Measurements from ENCODE around the gene STT3B. TPM values are rescaled to one million over a fixed set of nuclear protein-coding genes. Genes with fewer than 3 reads are reported as not detected.

The STT3B gene
- total RNA-seq, 1 donor from 2014 or later = 213 TPM

DNA sequence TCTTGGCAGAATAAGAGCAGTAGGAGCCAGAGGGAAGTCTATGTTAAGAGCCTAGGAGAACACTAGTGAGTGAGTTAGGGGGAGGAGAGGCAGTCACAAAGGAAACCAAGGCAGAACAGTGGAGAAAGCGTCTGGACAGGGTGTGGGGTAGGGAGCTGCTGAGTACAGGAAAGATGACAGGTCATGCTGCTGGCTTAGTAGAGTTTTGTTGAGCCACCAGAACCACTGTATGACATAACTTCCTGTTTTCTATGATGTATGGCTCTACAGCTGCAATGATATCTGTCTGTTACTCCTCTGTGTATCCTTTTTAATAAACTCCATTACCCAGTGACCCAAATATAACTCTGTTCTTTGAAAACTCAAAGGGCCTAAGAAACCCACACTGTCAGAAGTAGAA lies 10.6 kb upstream of the STT3B start:
- Mint-ChIP-seq H3K27me3 (ENCODE audit: insufficient read depth, low read depth) (no peaks in the 10 kb centered on the region), H3K36me3 (no peaks in the 10 kb centered on the region), H3K27ac (no peak overlapping the region), H3K9me3 (no peaks in the 10 kb centered on the region), H3K4me1 (no peaks in the 10 kb centered on the region), H3K4me3 (no peak overlapping the region)
- no peaks in the 10 kb centered on the region for H3F3A ChIP-seq (ENCODE audit: low read depth)
- TF ChIP-seq, protein P1, sequence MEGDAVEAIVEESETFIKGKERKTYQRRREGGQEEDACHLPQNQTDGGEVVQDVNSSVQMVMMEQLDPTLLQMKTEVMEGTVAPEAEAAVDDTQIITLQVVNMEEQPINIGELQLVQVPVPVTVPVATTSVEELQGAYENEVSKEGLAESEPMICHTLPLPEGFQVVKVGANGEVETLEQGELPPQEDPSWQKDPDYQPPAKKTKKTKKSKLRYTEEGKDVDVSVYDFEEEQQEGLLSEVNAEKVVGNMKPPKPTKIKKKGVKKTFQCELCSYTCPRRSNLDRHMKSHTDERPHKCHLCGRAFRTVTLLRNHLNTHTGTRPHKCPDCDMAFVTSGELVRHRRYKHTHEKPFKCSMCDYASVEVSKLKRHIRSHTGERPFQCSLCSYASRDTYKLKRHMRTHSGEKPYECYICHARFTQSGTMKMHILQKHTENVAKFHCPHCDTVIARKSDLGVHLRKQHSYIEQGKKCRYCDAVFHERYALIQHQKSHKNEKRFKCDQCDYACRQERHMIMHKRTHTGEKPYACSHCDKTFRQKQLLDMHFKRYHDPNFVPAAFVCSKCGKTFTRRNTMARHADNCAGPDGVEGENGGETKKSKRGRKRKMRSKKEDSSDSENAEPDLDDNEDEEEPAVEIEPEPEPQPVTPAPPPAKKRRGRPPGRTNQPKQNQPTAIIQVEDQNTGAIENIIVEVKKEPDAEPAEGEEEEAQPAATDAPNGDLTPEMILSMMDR (IDR thresholded peaks at IDR 0.05) = no peak
- no peak for TF ChIP-seq EZH2 (IDR thresholded peaks at IDR 0.05)
- no peak overlapping the region for H2AFZ ChIP-seq (replicated peaks)
- no peaks in the 10 kb centered on the region for H4K20me1 ChIP-seq (ENCODE audit: low read depth)
- H3K4me2 ChIP-seq = no peak overlapping the region
- no peaks in the 10 kb centered on the region for H3K4me1 ChIP-seq
- no peaks in the 10 kb centered on the region for H3K79me2 ChIP-seq (ENCODE audit: low read depth)
- no peak overlapping the region for H3K4me3 ChIP-seq
- H3K9ac ChIP-seq = no peak overlapping the region
- no peaks in the 10 kb centered on the region for H3K36me3 ChIP-seq
- no peaks in the 10 kb centered on the region for H3K27me3 ChIP-seq
- no peak overlapping the region for H3K27ac ChIP-seq
- DNase-seq (ENCODE audit: low spot score) = no peak
- H3K9me3 ChIP-seq (ENCODE audit: low read depth) = no peaks in the 10 kb centered on the region

DNA sequence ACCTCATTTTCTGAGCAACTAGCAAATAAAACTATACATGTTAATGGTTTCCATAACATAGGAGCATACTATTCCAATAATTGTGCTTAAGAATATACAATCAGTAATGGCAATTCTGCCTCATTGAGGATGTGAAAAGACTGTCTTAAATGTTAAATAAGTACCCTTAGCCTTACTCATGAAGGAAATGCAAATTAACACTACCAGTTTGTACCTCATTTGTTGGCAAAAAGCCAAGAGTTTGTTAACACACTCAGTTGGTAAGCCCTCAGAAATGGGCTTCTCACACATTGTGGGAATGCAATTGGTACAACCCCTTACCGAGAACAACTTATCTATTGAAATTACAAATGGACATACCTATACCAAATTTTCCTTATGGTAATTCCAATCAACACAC lies 9.2 kb upstream of the STT3B start:
- Mint-ChIP-seq H3K36me3 (no peaks in the 10 kb centered on the region), H3K27me3 (ENCODE audit: insufficient read depth, low read depth) (no peaks in the 10 kb centered on the region), H3K4me3 (no peak overlapping the region), H3K9me3 (no peaks in the 10 kb centered on the region), H3K4me1 (no peaks in the 10 kb centered on the region), H3K27ac (no peak overlapping the region)
- Histone ChIP-seq H3K9me3 (ENCODE audit: low read depth) (no peaks in the 10 kb centered on the region), H3K36me3 (no peaks in the 10 kb centered on the region), H3K27me3 (no peaks in the 10 kb centered on the region), H4K20me1 (ENCODE audit: low read depth) (no peaks in the 10 kb centered on the region), H3F3A (ENCODE audit: low read depth) (no peaks in the 10 kb centered on the region), H3K4me1 (no peaks in the 10 kb centered on the region), H3K79me2 (ENCODE audit: low read depth) (no peaks in the 10 kb centered on the region), H3K4me2 (no peak overlapping the region), H2AFZ (replicated peaks) (no peak overlapping the region), H3K9ac (no peak overlapping the region), H3K27ac (no peak overlapping the region), H3K4me3 (no peak overlapping the region)
- TF ChIP-seq EZH2phosphoT487 (IDR thresholded peaks at IDR 0.05) (no peak), EZH2 (IDR thresholded peaks at IDR 0.05) (no peak)
- TF ChIP-seq, protein P1 (IDR thresholded peaks at IDR 0.05) = no peak
- no peak for DNase-seq (ENCODE audit: low spot score)

DNA sequence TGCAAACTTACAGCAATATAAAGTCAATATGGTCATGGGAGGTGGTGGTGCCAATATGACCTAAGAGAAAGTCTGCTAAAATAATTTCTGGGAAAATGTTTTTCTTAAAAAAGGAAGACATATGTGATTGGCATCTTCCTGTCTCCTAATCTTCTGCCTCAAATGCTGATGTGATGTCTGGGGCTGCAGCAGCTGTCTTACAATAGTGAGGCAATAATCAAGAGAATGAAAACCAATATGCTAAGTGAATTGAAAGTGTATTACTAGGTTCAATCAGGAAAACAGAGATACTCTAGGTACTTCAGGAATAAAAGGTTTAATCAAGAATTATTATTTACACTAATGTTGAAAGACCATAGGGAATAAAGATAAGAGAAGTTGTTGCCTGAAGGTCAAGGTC lies 7.2 kb upstream of the STT3B start:
- Histone ChIP-seq H3K27me3 (no peaks in the 10 kb centered on the region), H3K4me1 (peaks cover under 1% of the 10 kb centered on the region), H3K4me3 (no peak overlapping the region), H4K20me1 (ENCODE audit: low read depth) (no peaks in the 10 kb centered on the region), H3K27ac (no peak overlapping the region), H3K9ac (no peak overlapping the region), H3F3A (ENCODE audit: low read depth) (no peaks in the 10 kb centered on the region), H3K36me3 (no peaks in the 10 kb centered on the region), H2AFZ (replicated peaks) (no peak overlapping the region), H3K9me3 (ENCODE audit: low read depth) (no peaks in the 10 kb centered on the region), H3K4me2 (no peak overlapping the region), H3K79me2 (ENCODE audit: low read depth) (peaks cover 5% of the 10 kb centered on the region)
- TF ChIP-seq EZH2phosphoT487 (IDR thresholded peaks at IDR 0.05) = no peak
- TF ChIP-seq EZH2 (IDR thresholded peaks at IDR 0.05) = no peak
- TF ChIP-seq, protein P1 (IDR thresholded peaks at IDR 0.05) = no peak
- Mint-ChIP-seq H3K4me3 (no peak overlapping the region), H3K27me3 (ENCODE audit: insufficient read depth, low read depth) (no peaks in the 10 kb centered on the region), H3K9me3 (no peaks in the 10 kb centered on the region), H3K27ac (no peak overlapping the region), H3K4me1 (no peaks in the 10 kb centered on the region), H3K36me3 (no peaks in the 10 kb centered on the region)
- DNase-seq (ENCODE audit: low spot score) = no peak

DNA sequence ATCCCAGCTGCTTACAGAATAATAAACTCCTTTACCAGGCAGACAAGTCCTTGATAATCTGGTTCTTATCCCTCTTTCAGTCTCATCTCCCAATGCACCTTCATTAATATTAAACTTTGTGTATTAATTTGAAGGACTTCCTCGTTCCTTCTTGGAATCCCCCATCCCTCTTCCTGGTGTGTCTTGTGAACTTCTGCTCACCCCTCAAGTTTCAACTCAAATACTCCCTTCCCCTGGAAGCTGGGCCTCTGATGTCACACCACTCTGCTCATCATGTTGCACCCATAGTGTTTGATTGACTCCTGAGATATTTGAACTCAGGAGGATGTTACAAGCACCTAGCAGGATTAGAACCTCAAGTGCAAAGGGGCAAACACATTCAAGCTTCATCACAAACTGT lies 3.3 kb upstream of the STT3B start:
- peaks cover 7% of the 10 kb centered on the region for H3K27me3 Mint-ChIP-seq (ENCODE audit: insufficient read depth, low read depth)
- H3K4me2 ChIP-seq = no peak overlapping the region
- H3K9me3 ChIP-seq (ENCODE audit: low read depth) = no peaks in the 10 kb centered on the region
- no peak overlapping the region for H3K27ac ChIP-seq
- peaks cover 4% of the 10 kb centered on the region for H3K4me1 Mint-ChIP-seq
- no peaks in the 10 kb centered on the region for H3K36me3 Mint-ChIP-seq
- H3K9ac ChIP-seq = no peak overlapping the region
- H2AFZ ChIP-seq (replicated peaks) = no peak overlapping the region
- H3F3A ChIP-seq (ENCODE audit: low read depth) = peaks cover 16% of the 10 kb centered on the region
- H3K9me3 Mint-ChIP-seq = no peaks in the 10 kb centered on the region
- no peak for TF ChIP-seq EZH2 (IDR thresholded peaks at IDR 0.05)
- TF ChIP-seq EZH2phosphoT487 (IDR thresholded peaks at IDR 0.05) = no peak
- TF ChIP-seq, protein P1 (IDR thresholded peaks at IDR 0.05) = no peak
- H3K4me3 ChIP-seq = no peak overlapping the region
- H3K36me3 ChIP-seq = no peaks in the 10 kb centered on the region
- DNase-seq (ENCODE audit: low spot score) = no peak
- no peak overlapping the region for H3K4me3 Mint-ChIP-seq
- H3K27me3 ChIP-seq = no peaks in the 10 kb centered on the region
- H3K79me2 ChIP-seq (ENCODE audit: low read depth) = peaks cover 33% of the 10 kb centered on the region
- peaks cover 12% of the 10 kb centered on the region for H3K4me1 ChIP-seq
- H3K27ac Mint-ChIP-seq = no peak overlapping the region
- H4K20me1 ChIP-seq (ENCODE audit: low read depth) = peaks cover 10% of the 10 kb centered on the region
